Measurements from ENCODE around the gene EGLN2. TPM values are rescaled to one million over a fixed set of nuclear protein-coding genes. Genes with fewer than 3 reads are reported as not detected.

The EGLN2 gene
- total and polyA plus RNA-seq, 10 of the 15 experiments (the other 5 are each of a cell fraction or from before 2014, with no cell fraction given), result 8.6 to 93.0 (median 66.8) TPM

- TF ChIP-seq CUX1 (IDR thresholded peaks at IDR 0.05; ENCODE audit: insufficient replicate concordance, low read depth, low read length), result no peak
- TF ChIP-seq MEF2B (IDR thresholded peaks at IDR 0.05; ENCODE audit: partially characterized antibody, poor library complexity, severe bottlenecking), result peak; percentile 93
- no peak for TF ChIP-seq KLF5 (IDR thresholded peaks at IDR 0.05; ENCODE audit: partially characterized antibody)
- peak; percentile 100 for TF ChIP-seq NR2F1 (conservative IDR thresholded peaks at IDR 0.05)
- TF ChIP-seq ZNF687 (IDR thresholded peaks at IDR 0.05), result peak; percentile 96
- peak; percentile 65 for TF ChIP-seq GABPA (IDR thresholded peaks at IDR 0.05; ENCODE audit: low read depth)
- TF ChIP-seq RUNX3 (IDR thresholded peaks at IDR 0.05; ENCODE audit: low read length), result no peak
- peak; percentile 87; the same call in 1 of the 2 replicates for TF ChIP-seq PAX8 (IDR thresholded peaks at IDR 0.05)
- TF ChIP-seq IRF5 (IDR thresholded peaks at IDR 0.05; ENCODE audit: borderline replicate concordance), result no peak
- 0 out of 2 replicates have a peak, but pooled peaks have one; percentile 41 for TF ChIP-seq SMARCA5 (IDR thresholded peaks at IDR 0.05)
- TF ChIP-seq ELK1 (IDR thresholded peaks at IDR 0.05; ENCODE audit: low read depth, low read length), result no peak; the same call in 1 of the 2 replicates
- TF ChIP-seq BRCA1 (IDR thresholded peaks at IDR 0.05; ENCODE audit: low read depth, low read length), result no peak
- TF ChIP-seq CBX3 (IDR thresholded peaks at IDR 0.05; ENCODE audit: borderline replicate concordance, low read depth), result no peak
- TF ChIP-seq ATF7 (IDR thresholded peaks at IDR 0.05; ENCODE audit: low read depth), result peak; percentile 80
- peak; percentile 88 for TF ChIP-seq NFYB (IDR thresholded peaks at IDR 0.05; ENCODE audit: insufficient read depth, low read depth, low read length)
- peak; percentile 82; the same call in 1 of the 2 replicates for TF ChIP-seq ATF3 (IDR thresholded peaks at IDR 0.05; ENCODE audit: borderline replicate concordance, extremely low read depth, low read depth, low read length)
- no peak for TF ChIP-seq NFXL1 (IDR thresholded peaks at IDR 0.05; ENCODE audit: borderline replicate concordance)
Observed at GRCh38 chr19:40750058-40750873, 48.7 kb upstream of the EGLN2 start, which contains the start of gene ACTMAP (continued).
